Testis (tissue), 3 donors: ENCODE measurements around the gene NID1. TPM values are rescaled to one million over a fixed set of nuclear protein-coding genes. Genes with fewer than 3 reads are reported as not detected.
"Not testable (repeated sequence)": the region's sequence is repeated elsewhere in the genome, so short reads cannot be mapped to it uniquely, and the experiment has no call there.

Experiments
- DNase-seq: peaks from one replicate; pipeline ENCODE4 v3.0.0-alpha.2; 2019
- H3K27ac ChIP-seq, 2 donors: fragments of 200-600 bp; sonication (generic); one replicate each; pipeline ENCODE4 v1.5.1; 2019
- H3K27me3 ChIP-seq: fragments of 200-600 bp; sonication (generic); one replicate; pipeline ENCODE4 v1.5.1; 2019
- H3K36me3 ChIP-seq: fragments of 200-600 bp; sonication (generic); one replicate; pipeline ENCODE4 v1.5.1; 2017; ENCODE audit warnings: low read depth; ENCODE audit errors: missing control alignments
- H3K4me1 ChIP-seq: fragments of 200-600 bp; sonication (generic); one replicate; pipeline ENCODE4 v1.5.1; 2019
- H3K4me3 ChIP-seq, 2 donors: fragments of 200-600 bp; sonication (generic); one replicate each; pipeline ENCODE4 v1.5.1; 2017 to 2019
- H3K9me3 ChIP-seq: fragments of 200-600 bp; sonication (generic); one replicate; pipeline ENCODE4 v1.5.1; 2017
- POLR2A ChIP-seq: fragments of 450-650 bp; IDR thresholded peaks from one replicate; pipeline ENCODE4 v1.6.1; 2017; ENCODE audit warnings: antibody characterized with exemption, mild to moderate bottlenecking, moderate library complexity
- WGBS, 2 donors: methylation state at CpG; one replicate each; pipeline ENCODE4 v1.1.5; 2018; 5-methylcytosine and 5-hydroxymethylcytosine counted together
- intact Hi-C: fragments of 100-400 bp; cut with DNase I; formaldehyde crosslinking; loops from one replicate; pipeline ENCODE4 v1.15.1; 2023; ENCODE audit warnings: low total_unique reads
- polyA plus RNA-seq: library from polyadenylated mRNA; stranded (reverse); fragments of 350-450 nt; fragmentation: Illumina TruSeq; extraction: RNeasy Lipid Tissue Mini Kit (QIAGEN cat#74804); gene quantifications from one replicate; pipeline ENCODE4 v1.2.3, GENCODE V29; 2014; ENCODE audit warnings: low read depth, low replicate concordance; ENCODE audit not compliant: insufficient read depth
- total RNA-seq, 2 donors: library from RNA; depleted of rRNA; stranded (reverse); fragments of >200 nt; gene quantifications; one replicate each; pipeline ENCODE4 v1.2.3, GENCODE V29; 2016
- TF ChIP-seq, protein P1 (sequence below), 3 experiments: fragments of 450-650 bp in 2 of 3; fragments of 200-600 bp in 1 of 3; sonication (generic) in 1 of 3; IDR thresholded peaks; one replicate each; pipeline ENCODE4 v1.5.1; 2016 to 2019; ENCODE audit warnings: antibody characterized with exemption in 3 of 3, mild to moderate bottlenecking in 2 of 3, moderate library complexity in 1 of 3

The NID1 gene
- total and polyA plus RNA-seq, 3 donors from 2014 or later: 18.8 to 36.1 (median 21.0) TPM

DNA sequence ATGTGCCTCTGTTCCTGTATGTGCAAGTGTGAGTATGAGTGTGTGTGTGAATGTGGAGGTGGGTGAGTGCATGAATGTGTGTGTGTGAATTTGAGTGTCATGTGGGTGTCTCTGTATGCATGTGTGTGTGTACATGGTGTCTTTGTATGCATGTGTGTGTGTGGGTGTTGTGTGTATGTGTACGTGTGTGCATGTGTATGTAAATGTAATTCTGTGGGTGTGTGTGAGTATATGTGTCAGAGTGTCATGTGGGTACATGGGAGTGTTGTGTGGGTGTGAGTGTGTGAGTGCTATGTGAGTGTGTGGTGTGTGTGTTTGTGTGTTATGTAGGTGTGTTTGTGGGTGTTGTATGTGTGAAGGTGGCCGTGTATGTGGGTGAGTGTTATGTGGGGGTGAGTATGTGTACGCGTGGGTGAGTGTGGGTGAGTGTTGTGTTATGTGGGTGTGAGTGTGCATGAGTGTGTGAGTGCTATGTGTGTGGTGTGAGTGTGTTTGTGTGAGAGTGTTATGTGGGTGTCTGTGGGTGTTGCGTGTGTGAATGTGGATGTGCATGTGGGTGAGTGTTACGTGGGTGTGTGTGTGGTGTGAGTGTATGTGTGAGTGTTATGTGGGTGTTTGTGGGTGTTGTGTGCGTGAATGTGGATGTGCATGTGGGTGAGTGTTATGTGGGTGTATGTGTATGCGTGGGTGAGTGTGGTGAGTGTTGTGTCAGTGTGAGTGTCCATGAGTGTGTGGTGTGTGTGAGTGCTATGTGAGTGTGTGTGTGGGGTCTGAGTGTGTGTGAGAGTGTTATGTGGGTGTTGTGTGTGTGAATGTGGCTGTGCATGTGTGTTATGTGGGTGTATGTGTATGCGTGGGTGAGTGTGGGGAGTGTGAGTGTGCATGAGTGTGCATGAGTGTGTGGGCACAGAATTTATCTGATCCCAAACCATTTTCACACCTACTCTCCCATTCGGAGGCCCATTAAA lies 36.6 kb upstream of the NID1 start:
- Histone ChIP-seq H3K27me3 (no peaks in the 10 kb centered on the region), H3K36me3 (no peaks in the 10 kb centered on the region), H3K9me3 (no peaks in the 10 kb centered on the region), H3K27ac (no peak overlapping the region), H3K4me3 (no peak overlapping the region), H3K4me1 (peaks cover 5% of the 10 kb centered on the region)
- intact Hi-C loops: no loop called here
- no peak for DNase-seq
- 67 to 80% methylated on average over 10 of the region's 10 CpGs for WGBS, 2 donors
- TF ChIP-seq POLR2A: no peak
- TF ChIP-seq, protein P1, sequence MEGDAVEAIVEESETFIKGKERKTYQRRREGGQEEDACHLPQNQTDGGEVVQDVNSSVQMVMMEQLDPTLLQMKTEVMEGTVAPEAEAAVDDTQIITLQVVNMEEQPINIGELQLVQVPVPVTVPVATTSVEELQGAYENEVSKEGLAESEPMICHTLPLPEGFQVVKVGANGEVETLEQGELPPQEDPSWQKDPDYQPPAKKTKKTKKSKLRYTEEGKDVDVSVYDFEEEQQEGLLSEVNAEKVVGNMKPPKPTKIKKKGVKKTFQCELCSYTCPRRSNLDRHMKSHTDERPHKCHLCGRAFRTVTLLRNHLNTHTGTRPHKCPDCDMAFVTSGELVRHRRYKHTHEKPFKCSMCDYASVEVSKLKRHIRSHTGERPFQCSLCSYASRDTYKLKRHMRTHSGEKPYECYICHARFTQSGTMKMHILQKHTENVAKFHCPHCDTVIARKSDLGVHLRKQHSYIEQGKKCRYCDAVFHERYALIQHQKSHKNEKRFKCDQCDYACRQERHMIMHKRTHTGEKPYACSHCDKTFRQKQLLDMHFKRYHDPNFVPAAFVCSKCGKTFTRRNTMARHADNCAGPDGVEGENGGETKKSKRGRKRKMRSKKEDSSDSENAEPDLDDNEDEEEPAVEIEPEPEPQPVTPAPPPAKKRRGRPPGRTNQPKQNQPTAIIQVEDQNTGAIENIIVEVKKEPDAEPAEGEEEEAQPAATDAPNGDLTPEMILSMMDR (IDR thresholded peaks at IDR 0.05): no peak

DNA sequence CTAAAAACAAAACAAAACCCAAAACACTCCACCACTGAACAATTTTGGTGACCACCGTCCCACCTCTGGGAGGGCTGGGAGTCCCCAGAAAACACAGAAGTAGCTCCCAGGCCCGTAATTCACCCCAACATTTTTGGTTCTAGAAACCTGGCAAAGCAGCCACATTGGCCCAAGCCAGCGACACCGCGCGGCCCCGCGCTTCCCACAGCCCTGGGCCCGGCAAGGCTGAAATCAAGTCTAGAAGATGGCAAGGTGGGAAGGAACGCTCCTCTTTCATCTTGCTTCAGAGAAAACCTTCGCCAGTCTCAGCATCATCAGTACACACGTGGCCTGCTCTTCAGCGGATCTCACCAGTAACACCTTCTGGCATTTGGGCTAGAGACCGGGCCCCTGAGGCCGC lies 35.9 kb upstream of the NID1 start:
- H3K36me3 ChIP-seq: no peaks in the 10 kb centered on the region
- H3K27me3 ChIP-seq: no peaks in the 10 kb centered on the region
- H3K27ac ChIP-seq: no peak overlapping the region
- intact Hi-C loops: no loop called here
- no peaks in the 10 kb centered on the region for H3K9me3 ChIP-seq
- peaks cover 5% of the 10 kb centered on the region for H3K4me1 ChIP-seq
- TF ChIP-seq POLR2A: no peak
- TF ChIP-seq, protein P1 (IDR thresholded peaks at IDR 0.05): no peak
- no peak for DNase-seq
- WGBS, 2 donors: 82 to 86% methylated on average over 15 of the region's 15 CpGs
- H3K4me3 ChIP-seq: no peak overlapping the region

DNA sequence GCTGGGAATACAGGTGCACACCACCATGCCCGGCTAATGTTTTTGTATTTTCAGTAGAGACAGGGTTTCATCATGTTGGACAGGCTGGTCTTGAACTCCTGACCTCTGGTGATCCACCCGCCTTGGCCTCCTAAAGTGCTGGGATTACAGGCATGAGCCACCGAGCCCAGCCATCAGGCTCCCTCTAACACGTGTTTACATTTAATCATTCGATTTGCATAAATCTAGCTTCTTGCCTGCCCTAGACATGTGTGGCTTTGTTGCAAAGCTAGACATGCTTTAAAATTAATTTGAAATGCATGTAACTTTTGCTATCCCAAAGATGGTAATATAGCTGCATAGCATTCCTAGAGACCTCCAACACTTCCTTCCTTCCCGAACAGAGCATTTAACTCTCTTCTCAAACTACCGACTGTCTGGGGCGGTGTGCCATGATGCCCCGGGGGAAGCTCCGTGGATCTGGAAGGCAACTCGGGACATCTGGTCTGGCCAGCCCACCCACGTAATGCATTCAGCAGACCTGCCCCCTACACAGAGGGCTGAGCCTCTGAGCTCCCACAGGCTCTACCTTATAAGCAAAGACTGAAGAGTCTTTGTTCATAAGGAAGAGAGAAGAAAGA lies 34.6 kb upstream of the NID1 start:
- no peak overlapping the region for H3K27ac ChIP-seq
- no peaks in the 10 kb centered on the region for H3K36me3 ChIP-seq
- no peaks in the 10 kb centered on the region for H3K9me3 ChIP-seq
- no peak for TF ChIP-seq POLR2A
- TF ChIP-seq, protein P1 (IDR thresholded peaks at IDR 0.05): no peak
- WGBS, 2 donors: 47 to 59% methylated on average over 12 of the region's 12 CpGs
- no peak overlapping the region for H3K4me3 ChIP-seq
- intact Hi-C loops: no loop called here
- DNase-seq: no peak
- peaks cover 5% of the 10 kb centered on the region for H3K4me1 ChIP-seq
- H3K27me3 ChIP-seq: no peaks in the 10 kb centered on the region

DNA sequence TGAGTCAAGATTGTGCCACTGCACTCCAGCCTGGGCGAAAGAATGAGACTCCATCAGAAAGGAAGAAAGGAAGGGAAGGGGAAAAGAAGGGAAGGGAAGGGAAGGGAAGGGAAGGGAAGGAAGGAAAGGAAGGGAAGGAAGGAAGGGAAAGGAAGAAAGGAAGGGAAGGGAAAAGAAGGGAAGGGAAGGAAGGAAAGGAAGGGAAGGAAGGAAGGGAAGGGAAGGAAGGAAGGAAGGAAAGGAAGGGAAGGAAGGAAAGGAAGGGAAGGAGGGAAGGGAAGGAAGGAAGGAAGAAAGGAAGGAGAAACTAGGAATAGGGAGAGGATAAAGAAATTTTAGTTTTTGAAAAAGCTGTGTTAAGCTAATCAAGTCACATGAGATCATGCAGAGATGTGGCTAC lies 33.4 kb upstream of the NID1 start:
- intact Hi-C loops: no loop called here
- no peaks in the 10 kb centered on the region for H3K27me3 ChIP-seq
- TF ChIP-seq, protein P1 (IDR thresholded peaks at IDR 0.05): no peak
- TF ChIP-seq POLR2A: no peak
- no peak overlapping the region for H3K27ac ChIP-seq
- H3K4me3 ChIP-seq: no peak overlapping the region
- WGBS, 2 donors: 43 to 50% methylated on average over 1 of the region's 1 CpG
- no peaks in the 10 kb centered on the region for H3K36me3 ChIP-seq
- no peak for DNase-seq
- peaks cover 5% of the 10 kb centered on the region for H3K4me1 ChIP-seq
- no peaks in the 10 kb centered on the region for H3K9me3 ChIP-seq

DNA sequence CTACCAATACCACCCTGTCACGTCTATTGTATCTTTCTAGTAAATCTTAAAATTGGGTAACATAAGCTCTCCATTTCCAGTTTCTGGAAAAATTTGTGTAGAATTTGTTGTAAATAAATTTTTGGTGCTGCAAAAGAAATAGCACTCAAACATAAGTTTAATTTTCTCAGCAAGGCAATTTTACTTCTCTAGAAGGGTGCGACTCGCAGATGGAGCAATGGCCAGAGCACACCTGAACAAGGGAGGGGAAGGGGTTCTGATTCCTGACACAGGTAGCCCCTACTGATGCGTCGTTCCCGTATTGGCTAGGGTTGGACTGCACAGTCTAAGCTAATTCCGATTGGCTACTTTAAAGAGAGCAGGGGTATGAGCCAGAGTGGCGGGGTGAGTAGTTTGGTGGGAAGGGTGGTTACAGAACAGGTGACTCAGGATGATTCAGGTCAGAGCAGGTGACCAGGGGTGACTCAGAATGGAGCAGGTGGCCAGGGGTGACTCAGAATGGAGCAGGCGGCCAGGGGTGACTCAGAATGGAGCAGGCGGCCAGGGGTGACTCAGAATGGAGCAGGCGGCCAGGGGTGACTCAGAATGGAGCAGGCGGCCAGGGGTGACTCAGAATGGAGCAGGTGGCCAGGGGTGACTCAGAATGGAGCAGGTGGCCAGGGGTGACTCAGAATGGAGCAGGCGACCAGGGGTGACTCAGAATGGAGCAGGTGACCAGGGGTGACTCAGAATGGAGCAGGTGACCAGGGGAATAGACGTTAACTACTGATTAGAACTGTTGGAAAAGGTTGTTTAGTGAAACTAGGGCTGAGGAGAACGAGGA lies 32.0 kb upstream of the NID1 start:
- H3K4me1 ChIP-seq, H3K4me3 ChIP-seq, H3K36me3 ChIP-seq, H3K27ac ChIP-seq, H3K9me3 ChIP-seq, intact Hi-C loops, H3K27me3 ChIP-seq: not testable (repeated sequence)
- peak; percentile 53 for DNase-seq
- WGBS, 2 donors: 69 to 74% methylated on average over 15 of the region's 15 CpGs
